ENCODE measurements around the gene KATNAL1. TPM values are rescaled to one million over a fixed set of nuclear protein-coding genes. Genes with fewer than 3 reads are reported as not detected.

KATNAL1 gene
- total RNA-seq, 1 donor from 2014 or later, result 42.0 TPM

DNA sequence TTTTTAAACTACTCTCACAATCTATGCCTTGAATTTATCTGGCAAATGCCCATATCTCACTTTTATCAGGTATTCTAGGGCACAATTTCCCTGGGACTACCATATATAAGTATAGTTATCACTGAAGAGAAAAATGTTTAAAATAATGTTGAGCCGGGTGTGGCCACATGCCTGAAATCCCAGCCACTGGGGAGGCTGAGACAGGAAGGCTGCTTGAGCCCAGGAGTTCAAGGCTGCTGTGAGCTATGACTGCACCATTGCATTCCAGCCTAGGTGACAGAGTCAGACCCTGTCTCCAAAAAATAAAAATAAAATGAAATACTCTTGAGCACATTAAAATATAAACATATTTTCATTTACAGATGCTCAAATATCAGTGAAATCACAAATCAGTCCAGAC is 4.1 kb downstream of the KATNAL1 start:
- H3K4me1 Mint-ChIP-seq (ENCODE audit: low read depth, unreplicated experiment), result peaks cover 44% of the 10 kb centered on the region
- H3K27ac Mint-ChIP-seq (ENCODE audit: unreplicated experiment), result peak overlapping the region; percentile 6
- peak overlapping the region; percentile 24 for H3K4me2 ChIP-seq (ENCODE audit: low read length)

DNA sequence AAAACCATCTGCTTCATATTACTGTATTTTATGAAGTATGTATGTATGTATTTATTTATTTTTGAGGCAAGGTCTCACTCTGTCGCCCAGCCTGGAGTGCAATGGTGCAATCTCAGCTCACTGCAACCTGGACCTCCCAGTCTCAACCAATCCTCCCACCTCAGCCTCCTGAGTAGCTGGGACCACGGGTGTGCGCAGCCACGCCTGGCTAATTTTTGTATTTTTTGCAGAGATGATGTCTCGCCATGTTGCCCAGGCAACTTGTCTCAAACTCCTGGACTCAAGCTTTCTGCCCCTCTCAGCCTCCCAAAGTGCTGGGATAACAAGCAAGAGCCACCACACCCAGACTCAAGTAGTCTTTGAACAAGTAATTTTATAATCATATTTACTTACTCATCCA is 5.5 kb downstream of the KATNAL1 start:
- Histone ChIP-seq H3K9ac (ENCODE audit: low read length) (no peak overlapping the region), H3K4me2 (ENCODE audit: low read length) (peak overlapping the region; percentile 40), H3K4me1 (ENCODE audit: insufficient read depth, low read length) (peaks cover 34% of the 10 kb centered on the region), H4K20me1 (ENCODE audit: insufficient read depth, low read length) (no peaks in the 10 kb centered on the region), H3K9me3 (ENCODE audit: insufficient read depth, low read depth, low read length) (no peaks in the 10 kb centered on the region), H3K36me3 (ENCODE audit: insufficient read depth, low read length) (no peaks in the 10 kb centered on the region), H3K4me3 (ENCODE audit: insufficient read depth, low read depth, low read length) (no peak overlapping the region), H3K27ac (ENCODE audit: low read depth, low read length) (peak overlapping the region; percentile 89), H2AFZ (ENCODE audit: low read depth, low read length) (no peak overlapping the region), H3K79me2 (ENCODE audit: insufficient read depth, low read length) (peaks cover 93% of the 10 kb centered on the region), H3K27me3 (ENCODE audit: insufficient read depth, low read length) (no peaks in the 10 kb centered on the region)
- Mint-ChIP-seq H3K4me3 (ENCODE audit: unreplicated experiment) (no peak overlapping the region), H3K27me3 (ENCODE audit: low read depth, unreplicated experiment) (no peaks in the 10 kb centered on the region), H3K27ac (ENCODE audit: unreplicated experiment) (no peak overlapping the region), H3K36me3 (ENCODE audit: low read depth, unreplicated experiment) (no peaks in the 10 kb centered on the region), H3K9me3 (ENCODE audit: unreplicated experiment) (no peaks in the 10 kb centered on the region), H3K4me1 (ENCODE audit: low read depth, unreplicated experiment) (peaks cover 44% of the 10 kb centered on the region)
- FAIRE-seq (no peak), DNase-seq (ENCODE audit: low read depth) (no peak)
- TF ChIP-seq, protein P1, sequence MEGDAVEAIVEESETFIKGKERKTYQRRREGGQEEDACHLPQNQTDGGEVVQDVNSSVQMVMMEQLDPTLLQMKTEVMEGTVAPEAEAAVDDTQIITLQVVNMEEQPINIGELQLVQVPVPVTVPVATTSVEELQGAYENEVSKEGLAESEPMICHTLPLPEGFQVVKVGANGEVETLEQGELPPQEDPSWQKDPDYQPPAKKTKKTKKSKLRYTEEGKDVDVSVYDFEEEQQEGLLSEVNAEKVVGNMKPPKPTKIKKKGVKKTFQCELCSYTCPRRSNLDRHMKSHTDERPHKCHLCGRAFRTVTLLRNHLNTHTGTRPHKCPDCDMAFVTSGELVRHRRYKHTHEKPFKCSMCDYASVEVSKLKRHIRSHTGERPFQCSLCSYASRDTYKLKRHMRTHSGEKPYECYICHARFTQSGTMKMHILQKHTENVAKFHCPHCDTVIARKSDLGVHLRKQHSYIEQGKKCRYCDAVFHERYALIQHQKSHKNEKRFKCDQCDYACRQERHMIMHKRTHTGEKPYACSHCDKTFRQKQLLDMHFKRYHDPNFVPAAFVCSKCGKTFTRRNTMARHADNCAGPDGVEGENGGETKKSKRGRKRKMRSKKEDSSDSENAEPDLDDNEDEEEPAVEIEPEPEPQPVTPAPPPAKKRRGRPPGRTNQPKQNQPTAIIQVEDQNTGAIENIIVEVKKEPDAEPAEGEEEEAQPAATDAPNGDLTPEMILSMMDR (IDR thresholded peaks at IDR 0.05; ENCODE audit: insufficient read depth, low read depth, low read length), result no peak
- TF ChIP-seq EZH2 (IDR thresholded peaks at IDR 0.05; ENCODE audit: insufficient read depth, low read length), result no peak

More for the DNA sequence above, 4.1 kb downstream of the KATNAL1 start:
- no peak for DNase-seq (ENCODE audit: low read depth)
- no peaks in the 10 kb centered on the region for H3K27me3 ChIP-seq (ENCODE audit: insufficient read depth, low read length)
- Mint-ChIP-seq H3K36me3 (ENCODE audit: low read depth, unreplicated experiment) (no peaks in the 10 kb centered on the region), H3K27me3 (ENCODE audit: low read depth, unreplicated experiment) (no peaks in the 10 kb centered on the region), H3K4me3 (ENCODE audit: unreplicated experiment) (peak overlapping the region; percentile 4), H3K9me3 (ENCODE audit: unreplicated experiment) (no peaks in the 10 kb centered on the region)
- peak overlapping the region; percentile 35 for H3K9ac ChIP-seq (ENCODE audit: low read length)
- no peak for FAIRE-seq
- no peaks in the 10 kb centered on the region for H3K36me3 ChIP-seq (ENCODE audit: insufficient read depth, low read length)
- peaks cover 79% of the 10 kb centered on the region for H3K79me2 ChIP-seq (ENCODE audit: insufficient read depth, low read length)
- no peaks in the 10 kb centered on the region for H3K9me3 ChIP-seq (ENCODE audit: insufficient read depth, low read depth, low read length)
- no peaks in the 10 kb centered on the region for H4K20me1 ChIP-seq (ENCODE audit: insufficient read depth, low read length)
- H2AFZ ChIP-seq (ENCODE audit: low read depth, low read length), result no peak overlapping the region
- H3K4me3 ChIP-seq (ENCODE audit: insufficient read depth, low read depth, low read length), result no peak overlapping the region
- H3K27ac ChIP-seq (ENCODE audit: low read depth, low read length), result peak overlapping the region; percentile 89
- TF ChIP-seq, protein P1 (IDR thresholded peaks at IDR 0.05; ENCODE audit: insufficient read depth, low read depth, low read length), result no peak
- peaks cover 41% of the 10 kb centered on the region for H3K4me1 ChIP-seq (ENCODE audit: insufficient read depth, low read length)

DNA sequence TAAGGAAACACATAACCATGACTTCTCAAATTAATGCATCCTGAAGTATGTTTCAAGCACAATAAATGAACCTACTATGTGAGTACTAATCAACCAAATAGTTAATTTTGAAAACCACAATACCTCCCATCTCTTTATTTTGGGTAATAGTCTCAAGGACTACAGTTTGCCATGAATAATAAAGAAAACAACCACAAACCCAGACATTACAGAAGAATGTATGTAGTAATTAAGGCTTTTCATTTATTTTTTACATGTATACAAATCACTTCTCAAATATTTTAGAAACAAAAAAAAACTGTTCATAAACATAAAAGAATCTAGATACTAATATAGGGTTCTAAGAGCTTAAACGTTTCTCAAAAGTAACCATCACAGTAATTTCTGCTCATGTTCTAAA is 6.8 kb downstream of the KATNAL1 start:
- no peak for TF ChIP-seq EZH2 (IDR thresholded peaks at IDR 0.05; ENCODE audit: insufficient read depth, low read length)
- TF ChIP-seq, protein P1 (IDR thresholded peaks at IDR 0.05; ENCODE audit: insufficient read depth, low read depth, low read length), result no peak
- H3K79me2 ChIP-seq (ENCODE audit: insufficient read depth, low read length), result peaks cover 94% of the 10 kb centered on the region
- peak overlapping the region; percentile 49 for H3K9ac ChIP-seq (ENCODE audit: low read length)
- peak overlapping the region; percentile 89 for H3K27ac ChIP-seq (ENCODE audit: low read depth, low read length)
- Mint-ChIP-seq H3K36me3 (ENCODE audit: low read depth, unreplicated experiment) (peaks cover 5% of the 10 kb centered on the region), H3K4me1 (ENCODE audit: low read depth, unreplicated experiment) (peaks cover 41% of the 10 kb centered on the region), H3K27me3 (ENCODE audit: low read depth, unreplicated experiment) (no peaks in the 10 kb centered on the region), H3K27ac (ENCODE audit: unreplicated experiment) (no peak overlapping the region), H3K4me3 (ENCODE audit: unreplicated experiment) (no peak overlapping the region), H3K9me3 (ENCODE audit: unreplicated experiment) (no peaks in the 10 kb centered on the region)
- no peaks in the 10 kb centered on the region for H3K36me3 ChIP-seq (ENCODE audit: insufficient read depth, low read length)
- no peaks in the 10 kb centered on the region for H4K20me1 ChIP-seq (ENCODE audit: insufficient read depth, low read length)
- H3K27me3 ChIP-seq (ENCODE audit: insufficient read depth, low read length), result no peaks in the 10 kb centered on the region
- FAIRE-seq (no peak), DNase-seq (ENCODE audit: low read depth) (peak; percentile 14)
- peaks cover 30% of the 10 kb centered on the region for H3K4me1 ChIP-seq (ENCODE audit: insufficient read depth, low read length)
- H3K9me3 ChIP-seq (ENCODE audit: insufficient read depth, low read depth, low read length), result no peaks in the 10 kb centered on the region
- peak overlapping the region; percentile 60 for H3K4me2 ChIP-seq (ENCODE audit: low read length)
- no peak overlapping the region for H2AFZ ChIP-seq (ENCODE audit: low read depth, low read length)
- H3K4me3 ChIP-seq (ENCODE audit: insufficient read depth, low read depth, low read length), result no peak overlapping the region
